Ascending aorta (tissue), 2 donors: ENCODE data around the gene HES4. TPM values are rescaled to one million over a fixed set of nuclear protein-coding genes. Genes with fewer than 3 reads are reported as not detected.
"Not testable (repeated sequence)": the region's sequence is repeated elsewhere in the genome, so short reads cannot be mapped to it uniquely, and the experiment has no call there.

Source experiments
- DNase-seq, 2 donors: peaks; one replicate each; pipeline ENCODE4 v3.0.0-alpha.2; 2019; ENCODE audit warnings: low spot score in 2 of 2
- H3K27ac ChIP-seq, 2 donors: fragments of 200-600 bp; sonication (generic); one replicate each; pipeline ENCODE4 v1.5.1; 2016 to 2017; ENCODE audit warnings: mild to moderate bottlenecking in 1 of 2
- H3K27me3 ChIP-seq: fragments of 200-600 bp; sonication (generic); one replicate; pipeline ENCODE4 v1.5.1; 2017
- H3K36me3 ChIP-seq, 2 donors: fragments of 200-600 bp; sonication (generic); one replicate each; pipeline ENCODE4 v1.5.1; 2016
- H3K4me1 ChIP-seq, 2 donors: fragments of 200-600 bp; sonication (generic); one replicate each; pipeline ENCODE4 v1.5.1; 2016 to 2017; ENCODE audit warnings: mild to moderate bottlenecking in 1 of 2
- H3K4me3 ChIP-seq, 2 donors: fragments of 200-600 bp; sonication (generic); one replicate each; pipeline ENCODE4 v1.5.1; 2016 to 2017; ENCODE audit warnings: mild to moderate bottlenecking in 1 of 2
- H3K9me3 ChIP-seq, 2 donors: fragments of 200-600 bp; sonication (generic); one replicate each; pipeline ENCODE4 v1.5.1; 2016
- CTCF ChIP-seq, 3 experiments: fragments of 200-600 bp in 2 of 3; fragments of 450-650 bp in 1 of 3; sonication (generic) in 2 of 3; IDR thresholded peaks; one replicate each; pipeline ENCODE4 v1.5.1; 2016 to 2019; ENCODE audit warnings: antibody characterized with exemption in 3 of 3, mild to moderate bottlenecking in 1 of 3, moderate library complexity in 1 of 3
- intact Hi-C: fragments of 100-400 bp; cut with DNase I; formaldehyde crosslinking; loops from one replicate; pipeline ENCODE4 v1.15.1; 2023
- total RNA-seq: library from RNA; depleted of rRNA; stranded (reverse); fragments of >200 nt; gene quantifications from one replicate; pipeline ENCODE4 v1.1.0, GENCODE V29; 2016

Gene HES4
- total RNA-seq, 1 donor from 2014 or later, result 285 TPM

- Histone ChIP-seq H3K4me3 (no peak overlapping the region), H3K27me3 (no peaks in the 10 kb centered on the region), H3K27ac (no peak overlapping the region), H3K4me1 (no peaks in the 10 kb centered on the region), H3K36me3 (no peaks in the 10 kb centered on the region), H3K9me3 (peaks cover 0 to 24% of the 10 kb centered on the region in 2 donors)
- intact Hi-C loops, result no loop called here
- no peak for TF ChIP-seq CTCF (IDR thresholded peaks at IDR 0.05)
- DNase-seq, result no peak
Measured at GRCh38 chr1:991895-992294, 8.0 kb downstream of the HES4 start.

- H3K4me1 ChIP-seq, DNase-seq, H3K27me3 ChIP-seq, H3K27ac ChIP-seq, H3K4me3 ChIP-seq, intact Hi-C loops, H3K36me3 ChIP-seq: not testable (repeated sequence)
- H3K9me3 ChIP-seq, result peaks cover 0 to 24% of the 10 kb centered on the region in 2 donors
Measured at GRCh38 chr1:991275-991674, 8.6 kb downstream of the HES4 start.

GRCh38 chr1:988061-988460, 11.8 kb downstream of the HES4 start:
- intact Hi-C loops, H3K4me1 ChIP-seq, H3K4me3 ChIP-seq: not testable (repeated sequence)

GRCh38 chr1:985126-985525, 14.8 kb downstream of the HES4 start:
- DNase-seq, result no peak
- Histone ChIP-seq H3K9me3 (peaks cover 0 to 6% of the 10 kb centered on the region in 2 donors), H3K27me3 (no peaks in the 10 kb centered on the region), H3K4me1 (no peaks in the 10 kb centered on the region), H3K36me3 (no peaks in the 10 kb centered on the region), H3K4me3 (no peak overlapping the region), H3K27ac (no peak overlapping the region)
- intact Hi-C loops, result no loop called here
- no peak for TF ChIP-seq CTCF (IDR thresholded peaks at IDR 0.05)

More at GRCh38 chr1:988061-988460, 11.8 kb downstream of the HES4 start:
- not testable (repeated sequence) for H3K36me3 ChIP-seq, H3K27me3 ChIP-seq, H3K27ac ChIP-seq, DNase-seq
- peaks cover 0 to 24% of the 10 kb centered on the region in 2 donors for H3K9me3 ChIP-seq

- Histone ChIP-seq H3K27me3 (no peaks in the 10 kb centered on the region), H3K9me3 (peaks cover 0 to 2% of the 10 kb centered on the region in 2 donors), H3K36me3 (no peaks in the 10 kb centered on the region), H3K4me3 (peak overlapping the region in 1 of 2 donors; percentile 21), H3K27ac (no peak overlapping the region), H3K4me1 (no peaks in the 10 kb centered on the region)
- DNase-seq, result no peak
- intact Hi-C loops, result loop anchor here (1.0 kb wide), 2 partner anchors 19 to 80 kb away; no protein-coding TSS in a partner anchor
- TF ChIP-seq CTCF (IDR thresholded peaks at IDR 0.05), result no peak
Measured at GRCh38 chr1:984476-984814, 15.5 kb downstream of the HES4 start.

- intact Hi-C loops, result loop anchor here (1.0 kb wide), 2 partner anchors 19 to 80 kb away; no protein-coding TSS in a partner anchor
- peak overlapping the region in 1 of 2 donors; percentile 21 for H3K4me3 ChIP-seq
- no peak for DNase-seq
Measured at GRCh38 chr1:983798-984475, 16.0 kb downstream of the HES4 start.

More at GRCh38 chr1:983798-984475, 16.0 kb downstream of the HES4 start:
- no peaks in the 10 kb centered on the region for H3K9me3 ChIP-seq
- no peaks in the 10 kb centered on the region for H3K4me1 ChIP-seq
- H3K27ac ChIP-seq, result no peak overlapping the region
- no peaks in the 10 kb centered on the region for H3K27me3 ChIP-seq
- H3K36me3 ChIP-seq, result no peaks in the 10 kb centered on the region
- peak; percentile 53 to 99 (median 98) for TF ChIP-seq CTCF (IDR thresholded peaks at IDR 0.05)
